ENCODE measurements around the gene NEGR1.

The NEGR1 gene

GRCh38 chr1:72122099-72122880 is 160.0 kb downstream of the NEGR1 start:
- H3K4me3 Mint-ChIP-seq: no peak overlapping the region
- DNase-seq (ENCODE audit: low spot score in 2 of 2): no peak
- no peaks in the 10 kb centered on the region for H3K36me3 Mint-ChIP-seq
- no peaks in the 10 kb centered on the region for H3K4me1 Mint-ChIP-seq
- H3K27me3 Mint-ChIP-seq: no peaks in the 10 kb centered on the region
- no peaks in the 10 kb centered on the region for H3K9me3 Mint-ChIP-seq
- no peak overlapping the region for H3K27ac Mint-ChIP-seq
- no peak for ATAC-seq (ENCODE audit: low read depth)

GRCh38 chr1:72119491-72119890 is 162.8 kb downstream of the NEGR1 start:
- Mint-ChIP-seq H3K4me1 (no peaks in the 10 kb centered on the region), H3K4me3 (no peak overlapping the region)

GRCh38 chr1:72117621-72118020 is 164.7 kb downstream of the NEGR1 start:
- H3K4me3 Mint-ChIP-seq: no peak overlapping the region
- H3K36me3 Mint-ChIP-seq: no peaks in the 10 kb centered on the region
- H3K27ac Mint-ChIP-seq: no peak overlapping the region
- no peak for ATAC-seq (ENCODE audit: low read depth)
- DNase-seq (ENCODE audit: low spot score in 2 of 2): no peak
- no peaks in the 10 kb centered on the region for H3K4me1 Mint-ChIP-seq
- no peaks in the 10 kb centered on the region for H3K27me3 Mint-ChIP-seq
- no peaks in the 10 kb centered on the region for H3K9me3 Mint-ChIP-seq

More at GRCh38 chr1:72119491-72119890, 162.8 kb downstream of the NEGR1 start:
- no peak overlapping the region for H3K27ac Mint-ChIP-seq
- ATAC-seq (ENCODE audit: low read depth): no peak
- no peaks in the 10 kb centered on the region for H3K36me3 Mint-ChIP-seq
- DNase-seq (ENCODE audit: low spot score in 2 of 2): no peak
- H3K27me3 Mint-ChIP-seq: no peaks in the 10 kb centered on the region
- no peaks in the 10 kb centered on the region for H3K9me3 Mint-ChIP-seq

GRCh38 chr1:72115290-72115689 is 167.0 kb downstream of the NEGR1 start:
- Mint-ChIP-seq H3K9me3 (no peaks in the 10 kb centered on the region), H3K27me3 (no peaks in the 10 kb centered on the region), H3K27ac (no peak overlapping the region), H3K4me3 (no peak overlapping the region), H3K4me1 (no peaks in the 10 kb centered on the region), H3K36me3 (no peaks in the 10 kb centered on the region)
- DNase-seq (ENCODE audit: low spot score in 2 of 2) (no peak), ATAC-seq (ENCODE audit: low read depth) (no peak)

GRCh38 chr1:72111662-72112061 is 170.7 kb downstream of the NEGR1 start:
- Mint-ChIP-seq H3K27me3 (no peaks in the 10 kb centered on the region), H3K9me3 (no peaks in the 10 kb centered on the region), H3K36me3 (no peaks in the 10 kb centered on the region), H3K4me3 (no peak overlapping the region), H3K27ac (no peak overlapping the region), H3K4me1 (no peaks in the 10 kb centered on the region)
- ATAC-seq (ENCODE audit: low read depth) (no peak), DNase-seq (ENCODE audit: low spot score in 2 of 2) (no peak)

- ATAC-seq (ENCODE audit: low read depth) (no peak), DNase-seq (ENCODE audit: low spot score in 2 of 2) (no peak)
- H3K27me3 Mint-ChIP-seq: no peaks in the 10 kb centered on the region
- H3K27ac Mint-ChIP-seq: no peak overlapping the region
- H3K9me3 Mint-ChIP-seq: peaks cover 2% of the 10 kb centered on the region
- no peak overlapping the region for H3K4me3 Mint-ChIP-seq
- H3K36me3 Mint-ChIP-seq: no peaks in the 10 kb centered on the region
- no peaks in the 10 kb centered on the region for H3K4me1 Mint-ChIP-seq
Measured at GRCh38 chr1:72109916-72110315, 172.4 kb downstream of the NEGR1 start.

- no peak for ATAC-seq (ENCODE audit: low read depth)
- no peak for DNase-seq (ENCODE audit: low spot score in 2 of 2)
- Mint-ChIP-seq H3K27me3 (no peaks in the 10 kb centered on the region), H3K36me3 (no peaks in the 10 kb centered on the region), H3K4me1 (no peaks in the 10 kb centered on the region), H3K9me3 (peaks cover 4% of the 10 kb centered on the region), H3K4me3 (no peak overlapping the region), H3K27ac (no peak overlapping the region)
Measured at GRCh38 chr1:72105201-72105600, 177.1 kb downstream of the NEGR1 start.

- no peaks in the 10 kb centered on the region for H3K4me1 Mint-ChIP-seq
- H3K27me3 Mint-ChIP-seq: no peaks in the 10 kb centered on the region
- H3K9me3 Mint-ChIP-seq: peaks cover 4% of the 10 kb centered on the region
- H3K27ac Mint-ChIP-seq: no peak overlapping the region
- no peak for DNase-seq (ENCODE audit: low spot score in 2 of 2)
- no peaks in the 10 kb centered on the region for H3K36me3 Mint-ChIP-seq
- no peak overlapping the region for H3K4me3 Mint-ChIP-seq
- no peak for ATAC-seq (ENCODE audit: low read depth)
Measured at GRCh38 chr1:72101840-72102632, 180.3 kb downstream of the NEGR1 start.

GRCh38 chr1:72100771-72101170 is 181.6 kb downstream of the NEGR1 start:
- no peaks in the 10 kb centered on the region for H3K36me3 Mint-ChIP-seq
- H3K27ac Mint-ChIP-seq: no peak overlapping the region
- peaks cover 4% of the 10 kb centered on the region for H3K9me3 Mint-ChIP-seq
- H3K4me3 Mint-ChIP-seq: no peak overlapping the region
- H3K27me3 Mint-ChIP-seq: no peaks in the 10 kb centered on the region
- DNase-seq (ENCODE audit: low spot score in 2 of 2) (no peak), ATAC-seq (ENCODE audit: low read depth) (no peak)
- no peaks in the 10 kb centered on the region for H3K4me1 Mint-ChIP-seq

- H3K4me3 Mint-ChIP-seq: no peak overlapping the region
- DNase-seq (ENCODE audit: low spot score in 2 of 2): no peak
- H3K36me3 Mint-ChIP-seq: no peaks in the 10 kb centered on the region
- H3K9me3 Mint-ChIP-seq: peaks cover 2% of the 10 kb centered on the region
- H3K4me1 Mint-ChIP-seq: no peaks in the 10 kb centered on the region
- H3K27me3 Mint-ChIP-seq: no peaks in the 10 kb centered on the region
- no peak for ATAC-seq (ENCODE audit: low read depth)
- no peak overlapping the region for H3K27ac Mint-ChIP-seq
Measured at GRCh38 chr1:72097851-72098570, 184.3 kb downstream of the NEGR1 start.

- H3K27me3 Mint-ChIP-seq: no peaks in the 10 kb centered on the region
- no peaks in the 10 kb centered on the region for H3K4me1 Mint-ChIP-seq
- no peak for ATAC-seq (ENCODE audit: low read depth)
- no peaks in the 10 kb centered on the region for H3K36me3 Mint-ChIP-seq
- no peak overlapping the region for H3K27ac Mint-ChIP-seq
- no peaks in the 10 kb centered on the region for H3K9me3 Mint-ChIP-seq
- no peak overlapping the region for H3K4me3 Mint-ChIP-seq
- DNase-seq (ENCODE audit: low spot score in 2 of 2): no peak
Measured at GRCh38 chr1:72094209-72094608, 188.1 kb downstream of the NEGR1 start.

- no peak for ATAC-seq (ENCODE audit: low read depth)
Measured at GRCh38 chr1:72086394-72086793, 195.9 kb downstream of the NEGR1 start.

GRCh38 chr1:72075425-72075824 is 206.9 kb downstream of the NEGR1 start:
- Mint-ChIP-seq H3K4me1 (no peaks in the 10 kb centered on the region), H3K9me3 (peaks cover 2% of the 10 kb centered on the region), H3K27ac (no peak overlapping the region), H3K4me3 (no peak overlapping the region), H3K36me3 (no peaks in the 10 kb centered on the region), H3K27me3 (no peaks in the 10 kb centered on the region)
- DNase-seq (ENCODE audit: low spot score in 2 of 2): no peak
- no peak for ATAC-seq (ENCODE audit: low read depth)

More at GRCh38 chr1:72086394-72086793, 195.9 kb downstream of the NEGR1 start:
- DNase-seq (ENCODE audit: low spot score in 2 of 2): no peak
- Mint-ChIP-seq H3K9me3 (no peaks in the 10 kb centered on the region), H3K27me3 (no peaks in the 10 kb centered on the region), H3K4me3 (no peak overlapping the region), H3K27ac (no peak overlapping the region), H3K36me3 (no peaks in the 10 kb centered on the region), H3K4me1 (no peaks in the 10 kb centered on the region)

- Mint-ChIP-seq H3K27ac (no peak overlapping the region), H3K4me3 (no peak overlapping the region), H3K36me3 (no peaks in the 10 kb centered on the region), H3K9me3 (peaks cover 2% of the 10 kb centered on the region), H3K27me3 (no peaks in the 10 kb centered on the region), H3K4me1 (no peaks in the 10 kb centered on the region)
- ATAC-seq (ENCODE audit: low read depth) (no peak), DNase-seq (ENCODE audit: low spot score in 2 of 2) (no peak)
Measured at GRCh38 chr1:72066431-72066830, 215.9 kb downstream of the NEGR1 start.

Measured in memory B cell (primary cell).